NK-92 treated with Interleukin-12 subunit alpha and Interleukin-12 subunit beta, amount 100 ng/mL, for 24 hours (cell line): ENCODE results near the gene ANKRD30A.
"Not testable (repeated sequence)": the region's sequence is repeated elsewhere in the genome, so short reads cannot be mapped to it uniquely, and the experiment has no call there.

Experiments
- DNase-seq: peaks from one replicate; lab custom pipeline; 2025; lab: John Stamatoyannopoulos, UW

The ANKRD30A gene, protein sequence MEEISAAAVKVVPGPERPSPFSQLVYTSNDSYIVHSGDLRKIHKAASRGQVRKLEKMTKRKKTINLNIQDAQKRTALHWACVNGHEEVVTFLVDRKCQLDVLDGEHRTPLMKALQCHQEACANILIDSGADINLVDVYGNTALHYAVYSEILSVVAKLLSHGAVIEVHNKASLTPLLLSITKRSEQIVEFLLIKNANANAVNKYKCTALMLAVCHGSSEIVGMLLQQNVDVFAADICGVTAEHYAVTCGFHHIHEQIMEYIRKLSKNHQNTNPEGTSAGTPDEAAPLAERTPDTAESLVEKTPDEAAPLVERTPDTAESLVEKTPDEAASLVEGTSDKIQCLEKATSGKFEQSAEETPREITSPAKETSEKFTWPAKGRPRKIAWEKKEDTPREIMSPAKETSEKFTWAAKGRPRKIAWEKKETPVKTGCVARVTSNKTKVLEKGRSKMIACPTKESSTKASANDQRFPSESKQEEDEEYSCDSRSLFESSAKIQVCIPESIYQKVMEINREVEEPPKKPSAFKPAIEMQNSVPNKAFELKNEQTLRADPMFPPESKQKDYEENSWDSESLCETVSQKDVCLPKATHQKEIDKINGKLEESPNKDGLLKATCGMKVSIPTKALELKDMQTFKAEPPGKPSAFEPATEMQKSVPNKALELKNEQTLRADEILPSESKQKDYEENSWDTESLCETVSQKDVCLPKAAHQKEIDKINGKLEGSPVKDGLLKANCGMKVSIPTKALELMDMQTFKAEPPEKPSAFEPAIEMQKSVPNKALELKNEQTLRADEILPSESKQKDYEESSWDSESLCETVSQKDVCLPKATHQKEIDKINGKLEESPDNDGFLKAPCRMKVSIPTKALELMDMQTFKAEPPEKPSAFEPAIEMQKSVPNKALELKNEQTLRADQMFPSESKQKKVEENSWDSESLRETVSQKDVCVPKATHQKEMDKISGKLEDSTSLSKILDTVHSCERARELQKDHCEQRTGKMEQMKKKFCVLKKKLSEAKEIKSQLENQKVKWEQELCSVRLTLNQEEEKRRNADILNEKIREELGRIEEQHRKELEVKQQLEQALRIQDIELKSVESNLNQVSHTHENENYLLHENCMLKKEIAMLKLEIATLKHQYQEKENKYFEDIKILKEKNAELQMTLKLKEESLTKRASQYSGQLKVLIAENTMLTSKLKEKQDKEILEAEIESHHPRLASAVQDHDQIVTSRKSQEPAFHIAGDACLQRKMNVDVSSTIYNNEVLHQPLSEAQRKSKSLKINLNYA (N-terminal part only)

DNA sequence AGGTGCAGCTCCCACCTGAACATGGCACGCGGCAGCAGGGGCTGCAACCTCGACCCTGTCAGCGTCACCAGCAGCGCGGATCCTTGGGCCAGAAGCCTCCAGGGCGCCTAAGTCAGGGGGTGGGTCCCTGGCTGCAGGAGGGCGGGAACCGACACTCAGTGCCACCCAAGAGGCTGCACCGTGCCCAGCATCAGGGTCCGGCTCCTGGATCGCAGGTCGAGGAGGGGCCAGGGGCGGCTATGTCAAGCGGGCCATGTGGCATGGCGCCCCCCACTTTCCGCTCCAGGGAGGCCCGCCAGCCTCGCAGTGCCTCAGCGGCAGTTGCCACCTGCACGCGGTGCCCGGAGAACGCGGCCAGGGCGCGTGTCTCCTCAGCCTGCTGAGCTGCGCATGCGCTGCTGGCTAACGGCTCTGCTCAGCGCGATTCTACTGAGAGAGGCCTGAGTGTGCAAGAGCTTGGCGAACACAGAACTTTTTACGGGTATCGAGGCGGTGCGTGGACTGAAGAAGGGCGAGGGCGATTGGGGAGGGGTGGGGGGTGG lies at the start of gene ANKRD30A:
Gene ANKRD30A (plus strand): TSS at position 408 of the 542 bp plus-strand sequence. CDS start 190 bp downstream, outside the sequence.
- DNase-seq, result no peak

DNA sequence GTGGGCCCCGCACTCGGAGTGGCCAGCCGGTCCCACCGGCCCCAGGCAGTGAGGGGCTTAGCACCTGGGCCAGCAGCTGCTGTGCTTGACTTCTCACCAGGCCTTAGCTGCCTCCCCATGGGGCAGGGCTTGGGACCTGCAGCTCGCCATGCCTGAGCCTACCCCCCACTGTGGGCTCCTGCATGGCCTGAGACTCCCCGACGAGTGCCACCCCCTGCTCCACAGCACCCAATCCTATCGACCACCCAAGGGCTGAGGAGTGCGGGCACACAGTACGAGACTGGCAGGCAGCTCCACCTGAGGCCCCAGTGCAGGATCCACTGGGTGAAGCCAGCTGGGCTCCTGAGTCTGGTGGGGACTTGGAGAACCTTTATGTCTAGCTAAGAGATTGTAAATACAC lies 49.3 kb upstream of the ANKRD30A start:
- not testable (repeated sequence) for DNase-seq

DNA sequence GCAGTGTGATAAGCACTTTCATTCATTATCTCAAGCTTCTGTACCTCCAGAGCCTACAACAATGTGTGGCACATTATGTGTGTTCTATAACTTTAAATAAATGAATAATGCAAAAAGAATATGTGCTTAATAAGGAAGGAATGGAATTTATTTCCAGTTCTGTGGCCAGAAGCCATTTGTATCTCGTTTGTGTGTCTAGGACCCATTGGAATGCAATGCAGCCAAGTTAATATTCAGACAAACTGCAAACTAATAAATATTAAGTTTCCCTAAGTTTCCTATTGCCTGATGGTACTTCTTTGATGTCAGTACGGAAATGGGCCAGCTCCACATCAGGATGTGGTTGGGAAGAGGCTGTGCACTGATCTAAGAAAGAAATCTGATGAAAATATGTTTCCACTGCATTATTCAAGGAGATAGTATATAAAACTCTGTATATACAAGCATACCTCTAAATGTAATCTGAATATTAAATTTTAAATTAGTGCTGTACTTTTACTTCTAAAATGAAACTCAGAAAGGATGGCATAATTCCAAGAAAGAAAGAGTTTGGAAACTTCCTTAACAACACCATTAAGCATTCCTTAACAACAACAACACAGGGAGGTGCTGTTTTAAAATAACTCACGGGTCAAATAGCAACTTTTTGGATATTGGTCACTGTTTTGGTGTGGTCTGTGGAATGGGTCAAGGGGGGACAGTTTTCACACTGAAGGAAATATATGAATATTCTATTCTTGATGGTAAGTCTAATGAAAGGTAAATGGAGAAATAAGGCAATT lies 29.4 kb upstream of the ANKRD30A start:
- DNase-seq, result no peak

DNA sequence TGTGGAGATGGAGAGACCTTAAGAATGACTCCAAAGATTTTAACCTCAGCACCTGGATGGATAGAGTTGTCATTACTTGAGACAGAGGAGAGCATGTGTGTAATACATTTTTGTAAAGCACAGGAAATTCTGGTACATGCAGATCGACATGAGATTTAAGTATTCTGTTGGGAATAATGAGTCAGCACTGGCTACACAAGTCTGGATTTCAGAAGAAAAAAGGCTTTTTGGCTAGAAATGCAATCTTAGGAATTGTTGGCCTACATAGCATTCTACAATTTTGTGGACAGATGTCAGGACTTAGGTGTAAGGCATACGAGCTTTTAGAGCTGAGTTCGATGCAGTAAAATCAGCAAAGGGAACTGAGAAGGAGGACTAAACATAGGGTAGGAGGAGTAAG lies 24.1 kb upstream of the ANKRD30A start:
- no peak for DNase-seq

DNA sequence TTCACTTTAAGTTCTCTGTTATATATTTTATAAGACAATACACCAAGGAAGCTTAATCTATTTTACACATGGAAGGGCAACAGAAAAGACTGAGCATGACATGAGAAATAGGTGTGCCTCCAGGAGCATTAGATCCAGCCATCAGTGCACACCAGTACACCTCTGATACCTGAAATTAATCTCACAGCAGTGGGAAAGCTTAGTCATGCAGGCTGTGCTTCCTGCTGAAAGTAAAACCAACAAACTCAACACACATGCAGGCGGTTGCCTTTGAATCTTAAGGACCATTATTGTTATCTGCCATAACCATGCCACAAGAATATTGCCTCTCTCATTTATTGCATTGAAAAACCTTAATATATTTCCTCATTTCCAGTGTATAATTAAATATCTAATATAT lies 16.4 kb upstream of the ANKRD30A start:
- DNase-seq, result no peak

DNA sequence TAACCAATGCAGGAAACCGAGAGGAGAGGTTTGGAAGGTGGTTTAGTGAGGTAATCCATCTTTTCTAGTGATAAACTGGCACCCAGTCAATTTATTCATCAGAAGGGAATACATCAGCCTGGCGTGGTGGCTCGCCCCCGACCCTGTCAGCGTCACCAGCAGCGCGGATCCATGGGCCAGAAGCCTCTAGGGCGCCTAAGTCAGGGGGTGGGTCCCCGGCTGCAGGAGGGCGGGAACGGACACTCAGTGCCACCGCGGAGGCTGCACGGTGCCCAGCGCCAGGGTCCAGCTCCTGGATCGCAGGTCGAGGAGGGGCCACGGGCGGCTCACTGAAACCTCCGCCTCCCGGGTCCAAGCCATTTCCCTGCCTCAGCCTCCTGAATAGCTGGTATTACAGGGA lies 866 bp upstream of the ANKRD30A start:
- no peak for DNase-seq

DNA sequence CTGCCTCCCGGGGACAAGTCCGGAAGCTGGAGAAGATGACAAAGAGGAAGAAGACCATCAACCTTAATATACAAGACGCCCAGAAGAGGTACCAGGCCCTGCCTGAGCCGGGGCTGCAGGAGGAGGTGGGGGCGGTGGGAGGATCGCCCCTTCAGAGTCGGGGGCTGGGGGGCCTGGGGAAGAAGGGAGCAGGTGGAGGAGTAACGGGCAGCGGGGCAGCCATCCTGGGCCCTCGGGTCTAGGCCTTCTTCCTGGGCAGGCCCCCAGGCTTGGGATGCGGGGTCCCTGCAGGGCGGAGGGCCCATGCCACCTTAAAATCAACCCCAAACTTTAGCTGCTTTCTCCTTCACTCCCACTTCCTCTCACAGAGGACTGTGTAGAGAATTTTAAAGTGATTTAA lies 523 bp downstream of the ANKRD30A start:
- no peak for DNase-seq

DNA sequence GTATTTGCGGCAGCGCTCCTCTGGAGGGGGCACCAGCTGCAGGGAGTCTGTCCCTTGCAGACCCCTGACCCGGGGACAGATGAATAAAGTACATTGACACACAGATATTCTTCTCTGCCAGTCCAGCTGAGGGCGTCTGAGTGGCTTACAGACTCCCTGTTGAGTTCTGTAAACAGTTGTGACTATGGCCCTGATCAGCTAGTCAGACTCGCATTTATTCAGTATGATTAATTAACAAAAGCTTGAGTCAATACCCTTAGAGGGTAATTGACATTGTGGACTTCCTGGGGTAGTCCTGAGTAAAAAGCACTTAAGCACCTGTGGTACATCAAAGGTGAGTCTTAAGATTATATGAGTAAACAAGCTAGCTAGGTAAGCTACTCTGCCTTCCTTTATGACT lies 21.0 kb downstream of the ANKRD30A start:
- no peak for DNase-seq

DNA sequence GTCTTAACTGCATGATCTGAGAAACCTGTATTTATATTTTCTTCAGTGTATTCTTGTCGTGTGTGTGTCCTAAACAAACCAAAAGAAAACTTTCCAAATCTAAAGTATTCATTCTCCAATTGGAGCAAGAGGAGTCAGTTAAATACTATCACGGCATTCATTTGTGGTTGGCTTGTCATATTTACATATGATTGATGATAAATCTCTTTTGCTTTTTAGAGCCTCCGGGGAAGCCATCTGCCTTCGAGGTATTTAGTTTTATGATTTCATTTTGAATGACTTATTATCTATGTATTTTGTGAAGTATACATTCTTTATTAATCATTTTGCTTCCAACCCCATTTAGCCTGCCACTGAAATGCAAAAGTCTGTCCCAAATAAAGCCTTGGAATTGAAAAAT lies 37.0 kb downstream of the ANKRD30A start:
- not testable (repeated sequence) for DNase-seq

DNA sequence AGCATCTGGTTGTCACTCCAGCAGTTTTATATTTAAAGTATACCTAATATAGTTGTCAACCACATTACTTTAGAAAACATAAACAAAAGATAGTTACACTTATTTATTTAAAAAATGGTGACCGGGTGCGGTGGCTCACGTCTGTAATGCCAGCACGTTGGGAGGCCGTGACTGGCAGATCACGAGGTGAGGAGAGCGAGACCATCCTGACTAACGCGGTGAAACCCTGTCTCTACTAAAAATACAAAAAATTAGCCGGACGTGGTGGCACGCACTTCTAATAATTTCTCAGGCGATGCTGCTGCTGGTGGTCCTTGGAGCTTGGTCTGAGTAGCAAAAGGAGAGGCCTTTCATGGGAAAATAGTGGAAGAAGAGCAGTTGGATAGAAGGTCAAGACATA lies 46.5 kb downstream of the ANKRD30A start:
- DNase-seq, result not testable (repeated sequence)

DNA sequence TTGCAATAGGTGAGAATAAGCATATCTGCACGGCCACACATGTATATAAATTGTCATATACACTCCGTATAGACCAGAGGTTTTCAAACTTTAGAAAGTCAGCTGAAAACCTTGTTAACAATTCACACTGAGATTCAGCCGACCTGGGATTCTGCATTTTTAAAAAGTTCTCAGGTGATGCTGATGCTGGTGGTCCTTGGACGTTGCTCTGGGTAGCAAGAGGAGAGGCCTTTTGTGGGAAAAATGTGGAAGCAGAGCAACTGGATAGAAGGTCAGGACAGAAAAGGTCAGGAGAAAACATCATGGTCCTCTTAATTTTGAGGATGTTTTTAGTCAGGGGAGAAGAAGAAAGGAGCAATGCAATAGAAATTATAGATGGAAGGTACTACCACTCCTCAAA lies 52.9 kb downstream of the ANKRD30A start:
- not testable (repeated sequence) for DNase-seq

DNA sequence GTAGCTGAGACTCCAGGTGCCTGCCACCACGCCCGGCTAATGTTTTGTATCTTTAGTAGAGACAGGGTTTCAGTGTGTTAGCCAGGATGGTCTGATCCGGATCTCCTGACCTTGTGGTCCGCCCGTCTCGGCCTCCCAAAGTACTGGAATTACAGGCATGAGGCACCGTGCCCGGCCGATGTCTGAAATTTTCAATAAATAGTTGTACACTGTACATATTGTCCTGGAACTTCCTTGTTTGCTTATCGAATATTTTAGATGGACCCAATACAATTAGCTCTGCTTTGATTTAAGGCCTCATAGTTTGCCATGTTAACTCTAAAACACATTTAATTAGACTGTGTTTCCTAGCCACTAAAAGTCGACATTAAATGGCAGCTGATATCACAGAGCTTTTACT lies 57.3 kb downstream of the ANKRD30A start:
- not testable (repeated sequence) for DNase-seq

DNA sequence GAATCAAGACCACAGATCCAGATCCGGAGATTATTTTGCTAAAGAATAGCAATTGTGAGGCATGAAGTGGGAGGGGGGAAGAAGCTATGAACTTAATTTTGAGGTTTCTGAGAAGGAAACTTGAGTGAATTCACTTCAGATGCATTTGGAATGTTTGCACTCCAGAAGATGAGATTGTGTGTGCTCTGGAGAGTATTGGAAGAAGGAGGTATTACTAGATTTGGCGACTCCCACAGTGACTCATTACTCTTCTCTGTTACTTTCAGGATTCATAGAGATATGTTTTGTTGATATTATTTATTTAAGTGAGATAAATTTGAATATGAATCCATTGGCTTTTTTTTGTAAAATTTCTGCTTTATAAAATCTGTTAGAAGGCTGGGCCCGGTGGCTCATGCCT lies 80.7 kb downstream of the ANKRD30A start:
- no peak for DNase-seq

DNA sequence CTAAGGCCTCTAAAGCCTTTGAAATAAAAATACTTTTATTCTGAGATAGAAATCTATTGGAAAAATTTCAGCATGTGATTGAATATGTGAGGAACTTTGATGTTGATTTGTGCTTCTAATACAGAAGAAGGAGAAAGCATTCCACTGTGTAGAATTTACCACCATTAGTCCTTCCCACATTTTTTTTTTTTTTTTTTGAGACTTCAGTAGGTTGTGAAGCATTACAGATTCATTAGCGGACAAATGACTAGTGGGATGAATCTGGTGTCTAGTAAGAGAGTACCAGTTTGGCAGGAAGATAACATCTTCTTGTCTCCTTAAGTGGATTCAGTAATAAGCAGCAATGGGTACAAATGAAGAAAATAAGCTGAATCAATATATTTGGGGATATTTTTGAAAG lies 95.5 kb downstream of the ANKRD30A start:
- no peak for DNase-seq

DNA sequence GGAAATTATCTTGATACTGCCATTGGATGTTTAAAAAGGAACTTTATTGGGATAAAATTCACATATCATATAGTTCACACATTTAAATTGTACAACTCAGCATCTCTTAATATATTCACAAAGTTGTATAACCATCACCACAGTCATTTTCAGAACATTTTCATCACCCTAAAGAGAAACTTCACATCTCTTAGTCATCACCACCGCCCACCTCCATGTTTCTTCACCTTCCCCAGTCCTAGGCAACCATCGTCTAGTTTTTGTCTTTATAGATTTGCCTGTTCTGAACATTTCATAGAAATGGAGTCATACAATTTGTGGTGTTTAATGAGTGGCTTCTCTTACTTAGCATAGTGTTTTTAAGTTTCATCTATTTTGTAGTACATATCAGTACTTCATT lies 96.6 kb downstream of the ANKRD30A start:
- no peak for DNase-seq

DNA sequence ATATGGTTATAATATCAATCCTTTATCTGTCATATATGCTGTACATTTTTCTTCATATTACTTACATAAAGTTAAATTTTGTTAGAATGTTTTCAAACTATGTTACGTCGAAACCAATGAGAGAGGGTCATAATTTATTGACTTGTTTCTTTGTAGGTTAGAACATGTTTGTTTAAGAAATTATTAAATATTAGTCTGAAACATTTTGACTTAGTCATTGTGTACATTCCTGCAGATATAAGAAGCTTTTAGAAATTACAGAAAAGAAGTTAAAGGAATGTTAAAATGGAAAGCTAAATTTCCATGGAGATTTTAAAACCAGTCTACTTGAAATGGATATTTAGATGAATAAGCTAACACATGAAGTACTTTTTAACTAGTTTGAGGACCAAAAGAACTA lies 99.8 kb downstream of the ANKRD30A start:
- no peak for DNase-seq

DNA sequence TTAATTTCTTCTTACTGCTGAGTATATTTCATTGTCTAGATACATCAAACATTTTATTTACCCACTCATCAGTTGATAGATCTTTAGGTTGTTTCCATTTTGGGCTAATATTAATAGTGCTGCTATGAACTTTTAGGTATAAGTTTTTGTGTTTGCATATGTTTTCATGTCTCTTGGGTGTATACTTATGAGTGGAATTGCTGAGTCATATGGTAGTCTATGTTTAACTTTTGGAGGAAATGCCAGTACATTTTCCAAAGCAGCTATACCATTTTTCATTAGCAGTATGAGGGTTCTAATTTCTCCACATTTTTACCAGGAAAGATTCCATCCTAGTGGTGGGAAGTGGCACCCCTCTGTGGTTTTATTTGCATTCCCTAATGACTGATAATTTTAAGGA lies 101.1 kb downstream of the ANKRD30A start:
- DNase-seq, result no peak

DNA sequence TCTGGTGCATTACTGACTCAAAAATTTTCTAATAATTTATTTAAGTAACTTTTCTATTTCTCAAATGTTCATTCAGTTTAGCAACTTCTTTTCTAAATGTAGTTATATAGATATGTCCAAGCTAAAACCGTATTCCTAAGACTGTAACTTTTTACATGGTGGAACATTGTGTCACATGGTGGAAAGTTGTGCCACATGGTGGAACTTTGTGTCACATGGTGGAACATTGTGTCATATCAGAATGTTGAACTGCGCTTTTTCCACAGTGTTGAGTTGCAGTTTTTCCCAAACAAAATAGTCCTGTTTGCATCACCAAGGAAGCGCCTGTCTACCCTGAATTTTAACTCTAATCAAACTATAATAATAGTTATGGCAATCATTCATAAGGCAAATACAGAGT lies 109.3 kb downstream of the ANKRD30A start:
- DNase-seq, result no peak

DNA sequence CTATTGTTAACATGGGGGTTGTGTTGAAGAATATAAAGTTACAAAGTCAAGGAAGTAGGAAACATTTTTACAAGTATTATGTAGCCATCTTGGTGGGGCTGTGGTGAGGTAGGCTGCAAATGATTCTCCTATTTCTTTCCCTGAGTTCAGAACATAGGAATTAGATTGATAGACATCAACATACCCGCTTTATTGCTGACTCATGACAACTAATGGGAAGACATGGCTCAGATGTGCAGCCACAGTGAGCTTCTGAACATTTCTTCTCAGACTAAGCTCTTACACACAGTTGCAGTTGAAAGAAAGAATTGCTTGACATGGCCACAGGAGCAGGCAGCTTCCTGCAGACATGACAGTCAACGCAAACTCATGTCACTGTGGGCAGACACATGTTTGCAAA lies 110.7 kb downstream of the ANKRD30A start:
- DNase-seq, result no peak

DNA sequence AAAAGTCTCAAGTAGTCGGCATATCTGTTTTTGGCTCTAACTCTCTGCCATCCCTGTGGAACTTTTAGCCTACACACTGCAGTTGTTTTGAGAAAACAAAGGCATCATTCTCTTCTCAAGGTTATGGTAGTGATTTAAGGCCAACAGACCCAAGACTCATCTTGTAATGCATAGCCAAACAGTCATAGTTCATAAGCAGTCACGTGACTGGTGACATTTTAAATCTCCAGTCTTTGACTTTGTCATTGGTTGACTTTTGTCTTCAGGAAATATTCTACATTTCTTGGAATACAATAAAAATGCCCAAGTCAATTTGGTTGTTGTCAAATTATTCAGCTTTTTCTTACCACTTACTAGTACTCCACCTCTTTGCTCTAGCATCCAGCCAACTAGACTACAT lies 114.8 kb downstream of the ANKRD30A start:
- DNase-seq, result no peak

DNA sequence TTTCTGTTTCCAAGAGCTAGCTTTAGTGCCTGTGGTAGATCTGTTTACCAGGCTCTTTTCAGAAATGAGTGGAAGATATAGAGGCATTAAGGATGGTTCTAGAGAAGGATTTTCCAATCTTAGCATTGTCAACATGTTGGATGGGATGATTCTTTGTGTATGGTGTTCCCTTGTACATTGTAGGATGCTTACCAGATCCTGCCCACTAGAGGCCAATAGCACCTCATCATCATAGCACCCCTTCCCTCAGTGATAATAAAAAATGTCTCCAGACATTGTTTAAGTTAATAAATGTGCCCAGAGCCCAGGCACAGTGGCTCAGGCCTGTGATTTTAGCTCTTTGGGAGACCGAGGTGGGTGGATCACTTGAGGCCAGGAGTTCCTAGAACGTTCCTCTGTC lies 121.2 kb downstream of the ANKRD30A start:
- no peak for DNase-seq
